HG03159 (cell line): Measurements from ENCODE around the gene SLC28A3.

Source experiments
- ATAC-seq: cut with Tn5 transposase; IDR thresholded peaks from one replicate; pipeline ENCODE4 v1.9.1; 2021; ENCODE audit warnings: mild to moderate bottlenecking, moderate library complexity; ENCODE audit not compliant: unreplicated experiment

SLC28A3 gene

GRCh38 chr9:84251921-84252320, 88.6 kb downstream of the SLC28A3 start:
- ATAC-seq, result no peak

GRCh38 chr9:84241817-84242373, 98.7 kb downstream of the SLC28A3 start:
- no peak for ATAC-seq

- ATAC-seq, result no peak
These were observed 101.2 kb downstream of the SLC28A3 start for GRCh38 chr9:84239343-84239742.

GRCh38 chr9:84238652-84239051, 101.9 kb downstream of the SLC28A3 start:
- no peak for ATAC-seq

GRCh38 chr9:84235511-84235910, 105.0 kb downstream of the SLC28A3 start:
- no peak for ATAC-seq

GRCh38 chr9:84230355-84231145, 110.0 kb downstream of the SLC28A3 start:
- no peak for ATAC-seq

- ATAC-seq, result no peak
These were observed 111.4 kb downstream of the SLC28A3 start for GRCh38 chr9:84229191-84229590.

- ATAC-seq, result no peak
These were observed 112.3 kb downstream of the SLC28A3 start for GRCh38 chr9:84228130-84228720.

- no peak for ATAC-seq
These were observed 114.4 kb downstream of the SLC28A3 start for GRCh38 chr9:84226126-84226525.
